ENCODE results near the gene IFIT3.

The IFIT3 gene

GRCh38 chr10:89369156-89370105 lies 41.6 kb downstream of the IFIT3 start:
- no peak for DNase-seq (ENCODE audit: extremely low read depth, low read depth)
- no peak overlapping the region for H3K4me3 ChIP-seq (replicated peaks; ENCODE audit: low read depth, low read length)
- TF ChIP-seq CTCF (IDR thresholded peaks at IDR 0.05; ENCODE audit: low read depth, low read length, missing control alignments), result peak; percentile 51

DNA sequence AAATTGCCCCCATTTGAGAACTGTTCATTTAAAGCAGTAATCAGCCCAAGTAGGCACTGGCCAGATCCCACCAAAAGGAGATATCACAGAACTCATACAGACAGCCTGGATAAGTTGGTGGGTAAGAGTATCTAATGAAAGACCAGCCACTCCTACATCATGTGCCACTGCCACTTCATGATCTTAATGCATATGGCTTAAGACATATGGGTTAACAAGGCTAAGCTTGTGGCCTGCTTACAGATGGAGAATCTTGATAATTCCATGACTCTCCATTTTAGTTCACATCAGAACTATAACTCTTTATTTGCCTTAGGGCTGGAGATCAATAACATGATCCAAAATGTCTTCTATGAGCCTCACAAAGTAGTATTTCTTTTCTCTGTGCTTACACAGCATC lies 43.3 kb downstream of the IFIT3 start:
- no peak for TF ChIP-seq CTCF (IDR thresholded peaks at IDR 0.05; ENCODE audit: low read depth, low read length, missing control alignments)
- H3K4me3 ChIP-seq (replicated peaks; ENCODE audit: low read depth, low read length), result no peak overlapping the region
- DNase-seq (ENCODE audit: extremely low read depth, low read depth), result no peak

DNA sequence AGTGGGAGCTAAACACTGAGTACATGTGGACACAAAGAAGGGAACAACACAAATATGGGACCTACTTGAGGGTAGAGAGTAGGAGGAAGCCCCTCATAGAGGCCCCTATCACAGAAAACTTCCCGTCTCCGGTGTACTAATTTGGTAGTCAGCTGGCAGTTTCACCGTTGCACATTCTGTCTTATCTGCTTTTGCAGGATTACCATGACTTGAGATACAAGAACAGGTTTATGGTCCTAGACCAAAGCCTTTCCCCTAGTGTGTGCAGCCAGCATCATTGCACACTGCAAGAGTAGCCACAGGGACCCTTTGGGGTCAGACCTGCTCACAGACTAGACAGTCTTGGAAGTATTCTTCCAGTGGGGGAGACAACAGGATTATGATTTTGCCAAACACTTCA lies 44.2 kb downstream of the IFIT3 start:
- no peak overlapping the region for H3K4me3 ChIP-seq (replicated peaks; ENCODE audit: low read depth, low read length)
- no peak for DNase-seq (ENCODE audit: extremely low read depth, low read depth)
- TF ChIP-seq CTCF (IDR thresholded peaks at IDR 0.05; ENCODE audit: low read depth, low read length, missing control alignments), result no peak

DNA sequence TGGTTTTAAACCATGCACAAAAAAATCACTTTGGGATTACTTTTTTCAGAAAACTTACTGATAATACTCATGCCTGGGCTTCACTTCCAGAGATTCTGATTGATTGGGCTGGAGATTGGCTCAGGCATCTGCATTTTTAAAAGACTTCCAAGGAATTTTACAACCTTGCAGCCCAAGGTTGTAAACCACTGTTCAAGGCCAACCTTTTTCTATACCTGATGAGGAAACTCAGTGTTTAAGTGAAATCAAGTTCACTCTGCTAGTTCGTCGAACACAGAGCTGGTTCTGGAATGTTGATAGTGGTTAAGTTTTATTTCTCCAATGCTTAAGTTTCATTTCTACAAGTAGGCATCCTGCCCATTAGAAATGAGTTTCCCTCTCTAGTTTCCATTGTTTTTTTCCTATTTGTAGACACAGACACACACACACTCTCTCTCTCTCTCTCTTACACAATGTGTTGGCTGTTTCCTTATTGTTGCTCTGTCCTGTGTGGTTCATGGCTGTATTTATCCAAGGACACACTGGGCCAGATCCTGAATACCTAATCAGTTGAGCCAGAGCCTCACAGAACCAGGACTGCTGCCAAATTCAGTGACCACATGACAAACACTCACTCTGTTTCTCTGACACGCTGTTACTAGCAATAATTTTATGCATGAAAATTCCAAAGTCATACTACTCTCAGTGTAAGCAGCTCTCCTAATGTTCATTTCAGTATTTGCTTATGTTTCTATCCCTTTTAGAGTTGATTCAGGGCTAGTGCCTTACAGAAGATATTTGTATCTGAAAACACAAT lies 46.3 kb downstream of the IFIT3 start:
- no peak for TF ChIP-seq CTCF (IDR thresholded peaks at IDR 0.05; ENCODE audit: low read depth, low read length, missing control alignments)
- no peak for DNase-seq (ENCODE audit: extremely low read depth, low read depth)
- no peak overlapping the region for H3K4me3 ChIP-seq (replicated peaks; ENCODE audit: low read depth, low read length)

DNA sequence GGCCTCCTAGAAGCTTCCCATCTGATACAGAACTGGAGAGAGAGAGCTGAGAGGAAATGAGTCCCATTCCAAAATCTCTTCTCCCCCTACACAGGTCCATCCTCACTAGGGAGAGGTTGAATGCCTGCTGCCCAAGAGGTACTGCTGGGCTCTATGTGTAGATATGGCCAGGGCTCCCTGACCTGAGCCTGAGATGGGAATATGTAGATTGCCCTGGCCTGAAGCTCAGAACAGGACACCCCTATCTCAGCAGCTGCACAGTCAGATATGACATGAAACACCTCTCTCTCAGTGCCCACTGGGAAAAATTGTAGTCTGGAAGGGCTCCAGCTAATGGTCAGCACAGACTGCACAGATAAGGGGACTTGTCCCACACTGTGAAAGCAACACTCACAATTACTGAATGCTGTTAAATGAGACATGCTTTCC lies 46.9 kb downstream of the IFIT3 start:
- no peak for TF ChIP-seq CTCF (IDR thresholded peaks at IDR 0.05; ENCODE audit: low read depth, low read length, missing control alignments)
- no peak overlapping the region for H3K4me3 ChIP-seq (replicated peaks; ENCODE audit: low read depth, low read length)
- no peak for DNase-seq (ENCODE audit: extremely low read depth, low read depth)

DNA sequence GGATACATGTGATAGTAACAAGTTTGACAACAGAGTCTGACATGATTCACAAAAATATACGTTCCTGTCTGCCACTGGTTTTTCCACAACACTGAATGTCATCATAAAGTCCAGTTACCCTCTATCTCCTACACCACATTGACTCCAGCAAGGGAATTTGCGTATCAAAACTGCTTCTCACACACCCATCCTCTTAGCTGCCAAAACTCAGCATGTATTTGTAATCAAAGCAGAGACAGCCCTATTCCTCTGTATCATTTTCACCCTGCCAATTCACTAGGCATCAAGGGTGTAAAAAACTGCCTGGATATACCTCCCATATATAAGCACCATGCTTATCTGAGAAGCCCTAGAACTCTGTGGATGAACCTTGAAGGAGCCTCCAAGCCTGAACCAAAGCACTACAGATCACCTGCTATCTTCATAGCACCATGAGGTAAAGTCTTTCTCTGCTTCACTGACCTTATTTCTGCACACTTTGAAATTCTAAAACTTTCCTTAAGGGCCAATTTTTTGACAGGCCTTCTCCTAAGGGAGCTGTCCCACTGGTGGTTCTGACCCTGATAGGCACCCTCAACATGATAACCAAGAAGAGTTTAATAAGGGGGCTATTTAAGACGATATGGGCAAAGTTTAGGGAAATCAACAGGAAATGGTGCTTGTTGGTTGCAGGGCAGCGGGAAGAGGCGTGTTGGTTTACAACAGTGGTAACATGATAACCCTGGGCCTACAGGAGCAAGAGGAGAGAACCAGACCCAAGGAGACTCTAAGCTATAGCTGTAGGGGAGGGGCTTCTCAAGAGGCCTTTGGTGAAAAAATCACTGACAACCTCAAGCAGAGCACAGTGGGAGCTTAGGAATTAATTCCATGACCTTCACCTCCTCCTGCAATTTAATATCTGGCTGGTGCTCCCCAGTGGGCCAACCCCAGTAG lies 50.2 kb downstream of the IFIT3 start, which contains the start of gene IFIT1B:
Gene IFIT1B (plus strand): TSS at position 352 of the 933 bp plus-strand sequence. CDS start 80 bp downstream, at position 432.
- DNase-seq (ENCODE audit: extremely low read depth, low read depth), result no peak
- no peak within 1 kb of the TSS for H3K4me3 ChIP-seq (replicated peaks; ENCODE audit: low read depth, low read length)
- no peak for TF ChIP-seq CTCF (IDR thresholded peaks at IDR 0.05; ENCODE audit: low read depth, low read length, missing control alignments)

All from HFF-Myc (cell line).